T-cell (primary cell): ENCODE measurements around the gene DNALI1. TPM values are rescaled to one million over a fixed set of nuclear protein-coding genes. Genes with fewer than 3 reads are reported as not detected.
A peak's percentile ranks its signal among the peaks of the same experiment; 100 is the strongest.
"Not testable (repeated sequence)": the region's sequence is repeated elsewhere in the genome, so short reads cannot be mapped to it uniquely, and the experiment has no call there.

Experiments
- ATAC-seq, 4 experiments: fragments of 200-7000 bp in 3 of 4; fragments of 150-1000 bp in 1 of 4; cut with Tn5 transposase; replicated peaks in 1 of 4; 1 replicate in 3 of 4; 2 replicates in 1 of 4; pipeline ENCODE4 v1.10.0; 2021; ENCODE audit warnings: moderate library complexity in 3 of 4, mild to moderate bottlenecking in 2 of 4, moderate number of reproducible peaks in 1 of 4
- CTCF ChIA-PET, 2 donors: fragments of 300-600 bp; sonication (Branson Sonifier 250); formaldehyde crosslinking; loops; one replicate each; lab custom pipeline; 2022; ENCODE audit warnings: antibody characterized with exemption in 2 of 2; lab: Charles Lee
- POLR2A ChIA-PET, 2 donors: fragments of 300-600 bp; sonication (Branson Sonifier 250); formaldehyde crosslinking; loops; one replicate each; lab custom pipeline; 2022; ENCODE audit warnings: antibody characterized with exemption in 2 of 2; lab: Charles Lee
- DNase-seq, 35 experiments: peaks; one replicate each; pipeline versions ENCODE4 v3.0.0 to v3.0.0-alpha.2; 2013 to 2023
- H3K27ac ChIP-seq: one replicate; pipeline ENCODE4 v1.5.1; 2013; ENCODE audit warnings: low read length
- H3K27me3 ChIP-seq, 2 experiments: replicated peaks in 1 of 2; 1 replicate in 1 of 2; 2 replicates in 1 of 2; pipeline versions ENCODE4 v1.6.1 to v1.7.0; 2013; ENCODE audit warnings: low read length in 1 of 2, mixed read lengths in 1 of 2; ENCODE audit not compliant: control insufficient read depth in 2 of 2, insufficient read depth in 2 of 2; ENCODE audit errors: extremely low read depth in 1 of 2
- H3K36me3 ChIP-seq, 2 donors: 1 replicate in 1 of 2; 2 replicates in 1 of 2; pipeline versions ENCODE4 v1.6.1 to v1.7.0; 2013; ENCODE audit warnings: low read length in 1 of 2; ENCODE audit not compliant: control insufficient read depth in 2 of 2, insufficient read depth in 1 of 2; ENCODE audit errors: extremely low read depth in 1 of 2
- H3K4me1 ChIP-seq, 2 experiments: 1 replicate in 1 of 2; 2 replicates in 1 of 2; pipeline versions ENCODE4 v1.6.1 to v1.7.0; 2013; ENCODE audit warnings: low read length in 2 of 2, mixed read lengths in 1 of 2; ENCODE audit not compliant: insufficient read depth in 2 of 2, control insufficient read depth in 1 of 2; ENCODE audit errors: extremely low read depth in 1 of 2
- H3K4me3 ChIP-seq, 2 donors: 1 replicate in 1 of 2; 2 replicates in 1 of 2; pipeline versions ENCODE4 v1.5.1 to v1.7.0; 2013; ENCODE audit warnings: mild to moderate bottlenecking in 2 of 2, low read length in 1 of 2, moderate library complexity in 1 of 2; ENCODE audit not compliant: control insufficient read depth in 1 of 2; ENCODE audit errors: extremely low read depth in 1 of 2
- H3K9me3 ChIP-seq: 2 replicates; pipeline ENCODE4 v1.7.0; 2013
- H3K27ac Mint-ChIP-seq, 2 donors: one replicate each; pipeline ENCODE4 v1.8.0; 2020 to 2021; ENCODE audit warnings: mild to moderate bottlenecking in 2 of 2, mixed read lengths in 2 of 2
- H3K27me3 Mint-ChIP-seq, 2 donors: one replicate each; pipeline ENCODE4 v1.8.0; 2021 to 2022; ENCODE audit warnings: mixed read lengths in 2 of 2
- H3K36me3 Mint-ChIP-seq: one replicate; pipeline ENCODE4 v1.8.0; 2021; ENCODE audit warnings: mixed read lengths
- H3K4me1 Mint-ChIP-seq, 3 donors: one replicate each; pipeline ENCODE4 v1.8.0; 2020 to 2022; ENCODE audit warnings: mixed read lengths in 3 of 3, mild to moderate bottlenecking in 1 of 3
- H3K4me3 Mint-ChIP-seq, 3 donors: one replicate each; pipeline ENCODE4 v1.8.0; 2020 to 2022; ENCODE audit warnings: mild to moderate bottlenecking in 3 of 3, mixed read lengths in 3 of 3, moderate library complexity in 3 of 3
- H3K9me3 Mint-ChIP-seq, 3 donors: one replicate each; pipeline ENCODE4 v1.8.0; 2020 to 2022; ENCODE audit warnings: mixed read lengths in 3 of 3
- WGBS: methylation state at CpG from one replicate; pipeline ENCODE4 v1.1.5; 2013; ENCODE audit warnings: missing lambda C conversion rate; ENCODE audit not compliant: insufficient coverage; 5-methylcytosine and 5-hydroxymethylcytosine counted together
- total RNA-seq, 35 experiments: library from RNA in 6 of 35; stranded (reverse) in 6 of 35; fragments of 120-200 nt in 1 of 35; gene quantifications; one replicate each; pipeline versions ENCODE4 v1.2.1 to v1.2.4 and lab custom pipeline; 2013 to 2026

DNALI1 gene
- total RNA-seq, 5 donors from 2014 or later (not counting 1 experiment from before 2014, with no cell fraction given), result 0.16 to 0.29 (median 0.23) TPM; not detected in 2

DNA sequence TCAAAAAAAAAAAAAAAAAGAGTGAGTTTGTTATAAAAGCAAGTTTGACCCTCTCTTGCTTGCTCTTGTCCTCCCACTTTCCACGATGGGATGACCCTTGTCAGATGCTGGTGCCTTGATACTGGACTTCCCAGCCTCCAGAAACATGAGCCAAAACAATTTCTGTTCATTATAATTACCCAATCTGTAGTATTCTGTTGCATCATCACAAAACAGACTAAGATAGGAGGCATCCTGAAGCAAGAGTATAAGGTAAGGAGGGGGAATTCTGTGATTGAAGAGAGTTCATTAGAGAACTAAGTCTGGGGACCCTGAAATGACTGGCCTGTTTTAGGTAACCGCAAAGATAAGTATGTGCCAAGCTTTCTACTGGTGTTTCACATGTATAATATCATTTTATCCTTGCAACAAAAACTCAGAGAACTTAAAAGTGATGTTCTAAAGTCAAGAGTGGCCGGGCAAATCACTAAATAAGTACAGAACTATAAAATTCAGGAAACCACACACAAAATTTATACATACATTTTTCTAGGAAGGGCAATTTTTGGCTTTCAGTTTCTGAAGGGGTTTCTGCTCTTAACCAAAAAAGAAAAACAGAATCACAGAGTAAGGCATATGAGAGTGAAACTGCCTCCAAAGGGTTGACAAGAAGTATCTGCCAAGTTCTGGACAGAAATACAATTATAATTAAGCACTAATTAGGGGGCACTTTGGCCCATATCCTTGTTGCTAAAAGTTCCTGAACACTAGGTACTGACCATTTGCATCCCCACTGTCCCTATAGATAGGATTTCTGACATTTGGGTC is 14.0 kb downstream of the DNALI1 start:
- no peaks in the 10 kb centered on the region for H3K4me1 ChIP-seq
- H3K36me3 Mint-ChIP-seq, result peaks cover 80% of the 10 kb centered on the region
- no peak overlapping the region for H3K27ac ChIP-seq
- H3K4me3 ChIP-seq, result no peak overlapping the region
- H3K36me3 ChIP-seq, result peaks cover 16 to 96% of the 10 kb centered on the region in 2 donors
- no peak for DNase-seq
- H3K27me3 ChIP-seq, result no peaks in the 10 kb centered on the region
- no peaks in the 10 kb centered on the region for H3K27me3 Mint-ChIP-seq
- CTCF ChIA-PET, result no interaction called here
- no peak overlapping the region for H3K4me3 Mint-ChIP-seq
- WGBS, result no CpG with 5 or more reads among the region's 3 CpGs
- H3K4me1 Mint-ChIP-seq, result no peaks in the 10 kb centered on the region
- ATAC-seq, result no peak
- POLR2A ChIA-PET, result no interaction called here
- H3K9me3 ChIP-seq, result no peaks in the 10 kb centered on the region
- H3K9me3 Mint-ChIP-seq, result no peaks in the 10 kb centered on the region
- no peak overlapping the region for H3K27ac Mint-ChIP-seq

DNA sequence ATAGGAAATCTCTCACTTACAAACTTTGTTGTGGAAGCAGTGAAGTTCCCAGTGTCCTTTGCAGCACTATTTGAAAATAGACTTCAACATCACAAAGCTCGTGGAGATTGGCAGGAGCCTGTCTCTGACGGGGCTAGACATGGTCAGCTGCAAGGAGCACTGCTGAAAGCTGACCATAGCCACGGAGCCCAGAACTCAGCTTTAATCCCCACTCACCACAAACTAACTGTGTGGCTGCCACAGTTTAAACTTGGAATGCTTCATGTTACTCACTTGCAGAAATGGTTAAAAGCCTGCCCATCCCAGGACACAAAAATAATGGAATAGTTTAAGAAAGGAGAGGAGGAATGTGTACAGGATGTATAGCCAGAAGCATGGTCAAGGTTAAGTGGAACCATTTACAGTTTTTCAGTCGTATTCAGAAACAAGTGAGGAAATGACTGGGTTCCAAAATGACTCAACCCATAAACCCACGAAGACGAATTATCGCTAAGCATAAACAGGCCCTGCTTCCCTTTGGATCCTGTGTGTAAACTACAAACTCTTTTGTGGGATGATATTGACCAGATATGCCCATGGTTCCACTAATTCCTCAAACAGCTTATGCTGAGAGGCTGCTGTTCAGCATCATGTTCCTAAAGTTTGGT is 18.2 kb downstream of the DNALI1 start:
- POLR2A ChIA-PET, result no interaction called here
- WGBS, result 100% methylated on average over 1 of the region's 7 CpGs

DNA sequence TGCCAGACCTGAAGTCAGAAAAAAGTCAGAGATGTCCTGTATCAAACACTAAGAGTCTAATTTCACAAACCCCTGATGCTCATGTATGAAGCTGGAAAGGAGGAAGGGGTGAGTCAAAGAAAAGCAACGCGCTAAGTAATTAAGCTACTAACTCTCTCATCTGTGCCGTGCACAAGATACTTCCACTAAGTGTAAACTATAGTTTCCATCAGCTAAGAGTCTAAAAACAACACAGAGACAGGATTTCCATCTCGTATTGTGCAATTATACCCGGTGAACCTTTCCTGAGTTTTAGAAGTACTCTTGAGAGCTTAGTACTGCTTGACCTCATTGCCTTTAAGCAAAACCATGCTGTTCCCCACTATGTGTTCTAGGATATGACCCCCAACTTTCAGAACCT is 19.0 kb downstream of the DNALI1 start:
- H3K4me3 ChIP-seq, result no peak overlapping the region
- Mint-ChIP-seq H3K4me3 (no peak overlapping the region), H3K27me3 (no peaks in the 10 kb centered on the region), H3K9me3 (no peaks in the 10 kb centered on the region), H3K36me3 (peaks cover 76% of the 10 kb centered on the region), H3K4me1 (no peaks in the 10 kb centered on the region), H3K27ac (no peak overlapping the region)
- no peaks in the 10 kb centered on the region for H3K4me1 ChIP-seq
- DNase-seq (no peak), ATAC-seq (no peak)
- POLR2A ChIA-PET, result no interaction called here
- 65% methylated on average over 3 of the region's 5 CpGs for WGBS
- CTCF ChIA-PET, result no interaction called here
- H3K9me3 ChIP-seq, result no peaks in the 10 kb centered on the region
- H3K27me3 ChIP-seq, result no peaks in the 10 kb centered on the region
- H3K27ac ChIP-seq, result no peak overlapping the region
- peaks cover 5 to 88% of the 10 kb centered on the region in 2 donors for H3K36me3 ChIP-seq

More for the DNA sequence above, 18.2 kb downstream of the DNALI1 start:
- CTCF ChIA-PET, result no interaction called here
- no peak overlapping the region for H3K27ac Mint-ChIP-seq
- Histone ChIP-seq H3K9me3 (no peaks in the 10 kb centered on the region), H3K27me3 (no peaks in the 10 kb centered on the region), H3K4me3 (no peak overlapping the region), H3K4me1 (no peaks in the 10 kb centered on the region), H3K36me3 (peaks cover 9 to 85% of the 10 kb centered on the region in 2 donors), H3K27ac (no peak overlapping the region)
- ATAC-seq (no peak), DNase-seq (no peak)
- no peaks in the 10 kb centered on the region for H3K4me1 Mint-ChIP-seq
- no peaks in the 10 kb centered on the region for H3K9me3 Mint-ChIP-seq
- peaks cover 71% of the 10 kb centered on the region for H3K36me3 Mint-ChIP-seq
- no peaks in the 10 kb centered on the region for H3K27me3 Mint-ChIP-seq
- no peak overlapping the region for H3K4me3 Mint-ChIP-seq

DNA sequence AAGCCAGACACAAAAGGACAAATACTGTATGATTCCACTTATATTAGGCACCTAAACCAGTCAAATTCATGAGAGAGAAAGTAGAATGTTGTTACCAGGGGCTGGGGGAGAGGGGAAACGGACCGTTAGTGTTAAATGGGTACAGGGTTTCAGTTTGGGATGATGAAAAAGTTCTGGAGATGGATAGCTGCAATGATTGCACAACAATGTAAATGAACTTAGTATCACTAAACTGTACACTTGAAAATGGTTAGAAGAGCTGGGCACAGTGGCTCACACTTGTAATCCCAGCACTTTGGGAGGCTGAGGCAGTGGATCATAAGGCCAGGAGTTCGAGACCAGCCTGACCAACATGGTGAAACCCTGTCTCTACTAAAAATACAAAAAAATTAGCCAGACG is 27.8 kb downstream of the DNALI1 start:
- H3K9me3 ChIP-seq, DNase-seq, H3K4me3 ChIP-seq, H3K4me1 ChIP-seq, H3K4me3 Mint-ChIP-seq, H3K27me3 Mint-ChIP-seq, ATAC-seq, POLR2A ChIA-PET, H3K27ac ChIP-seq, H3K4me1 Mint-ChIP-seq, H3K27ac Mint-ChIP-seq, CTCF ChIA-PET, H3K27me3 ChIP-seq, H3K9me3 Mint-ChIP-seq: not testable (repeated sequence)
- H3K36me3 Mint-ChIP-seq, result peaks cover 60% of the 10 kb centered on the region
- no CpG with 5 or more reads among the region's 4 CpGs for WGBS
- H3K36me3 ChIP-seq, result peaks cover 20 to 70% of the 10 kb centered on the region in 2 donors

DNA sequence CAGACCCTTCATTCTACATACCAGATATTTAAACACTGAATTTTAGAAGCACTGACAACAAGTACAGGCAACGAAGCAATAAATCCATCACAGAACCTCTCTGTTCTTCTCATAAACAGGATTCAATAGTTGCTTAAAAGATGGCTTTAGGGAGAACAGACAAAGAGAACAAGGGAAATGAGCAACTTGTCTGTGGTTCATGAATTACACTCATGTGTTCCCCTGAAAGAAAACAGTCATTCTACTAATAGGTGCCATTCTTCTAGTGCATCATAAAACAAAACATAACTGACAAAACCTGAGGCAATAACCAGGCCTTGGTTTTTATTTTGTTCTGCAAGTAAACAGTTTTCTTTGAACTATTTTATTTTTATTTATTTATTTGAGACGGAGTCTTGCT is 32.2 kb downstream of the DNALI1 start:
- Histone ChIP-seq H3K27ac (no peak overlapping the region), H3K36me3 (peaks cover 10 to 71% of the 10 kb centered on the region in 2 donors), H3K4me3 (no peak overlapping the region), H3K4me1 (peaks cover under 1 to 3% of the 10 kb centered on the region in 2 experiments), H3K9me3 (no peaks in the 10 kb centered on the region), H3K27me3 (no peaks in the 10 kb centered on the region)
- no peak overlapping the region for H3K4me3 Mint-ChIP-seq
- peaks cover 46% of the 10 kb centered on the region for H3K36me3 Mint-ChIP-seq
- POLR2A ChIA-PET, result no interaction called here
- WGBS, result no CpG with 5 or more reads among the region's 2 CpGs
- H3K27ac Mint-ChIP-seq, result no peak overlapping the region
- CTCF ChIA-PET, result no interaction called here
- no peaks in the 10 kb centered on the region for H3K9me3 Mint-ChIP-seq
- ATAC-seq (no peak), DNase-seq (no peak)
- H3K27me3 Mint-ChIP-seq, result no peaks in the 10 kb centered on the region
- peaks cover 0 to 22% (median 11%) of the 10 kb centered on the region in 3 donors for H3K4me1 Mint-ChIP-seq

DNA sequence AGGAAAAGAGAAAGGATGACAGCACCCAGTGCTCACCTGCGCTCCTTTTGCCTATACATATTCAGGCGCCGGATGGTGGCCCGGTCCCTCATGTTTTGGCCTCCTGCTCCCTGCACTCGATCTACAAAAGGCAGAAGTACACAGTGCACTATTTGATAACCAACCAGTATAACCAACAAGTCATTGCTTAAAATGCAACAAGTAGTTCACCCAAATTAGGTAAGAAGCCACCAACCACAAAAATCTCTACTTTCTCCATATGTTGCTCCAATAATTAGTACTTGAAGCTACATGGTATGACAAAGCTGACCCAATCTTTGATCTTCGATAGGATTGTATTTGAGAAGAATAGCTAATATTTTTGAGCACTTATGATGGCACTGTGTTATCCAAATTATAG is 37.0 kb downstream of the DNALI1 start:
- POLR2A ChIA-PET, result interaction anchor here in 1 of 2 donors (1.0 kb wide), 1 partner anchor 115 kb away, joined by 3 read pairs; no protein-coding TSS in a partner anchor
- H3K9me3 ChIP-seq, result no peaks in the 10 kb centered on the region
- CTCF ChIA-PET, result interaction anchor here in 1 of 2 donors (0.6 kb wide), 1 partner anchor 214 kb away, joined by 5 read pairs; the partner anchor contains the start of gene YRDC
- DNase-seq (no peak), ATAC-seq (no peak)
- Mint-ChIP-seq H3K27ac (no peak overlapping the region), H3K27me3 (no peaks in the 10 kb centered on the region), H3K4me1 (peaks cover 23 to 39% (median 38%) of the 10 kb centered on the region in 3 donors), H3K36me3 (peaks cover 27% of the 10 kb centered on the region), H3K9me3 (no peaks in the 10 kb centered on the region), H3K4me3 (peak overlapping the region in 2 of 3 donors; percentile 21 to 31)
- WGBS, result 100% methylated on average over 2 of the region's 6 CpGs
- peaks cover 0 to 39% of the 10 kb centered on the region in 2 donors for H3K36me3 ChIP-seq
- H3K27ac ChIP-seq, result no peak overlapping the region
- peaks cover 18 to 20% of the 10 kb centered on the region in 2 experiments for H3K4me1 ChIP-seq
- no peaks in the 10 kb centered on the region for H3K27me3 ChIP-seq
- no peak overlapping the region for H3K4me3 ChIP-seq
